Vagina (tissue), 2 donors: Measurements from ENCODE around the gene PDE4D. TPM values are rescaled to one million over a fixed set of nuclear protein-coding genes. Genes with fewer than 3 reads are reported as not detected.

Experiments
- DNase-seq, 2 donors: peaks; one replicate each; pipeline ENCODE4 v3.0.0-alpha.2; 2017; ENCODE audit errors: extremely low spot score in 2 of 2
- H3K27ac ChIP-seq: fragments of 200-600 bp; sonication (generic); one replicate; pipeline ENCODE4 v1.5.1; 2019
- H3K27me3 ChIP-seq: fragments of 200-600 bp; sonication (generic); one replicate; pipeline ENCODE4 v1.5.1; 2019
- H3K36me3 ChIP-seq, 2 donors: fragments of 200-600 bp; sonication (generic); one replicate each; pipeline ENCODE4 v1.5.1; 2017 to 2019
- H3K4me1 ChIP-seq: fragments of 200-600 bp; sonication (generic); one replicate; pipeline ENCODE4 v1.5.1; 2019
- H3K4me3 ChIP-seq, 2 donors: fragments of 200-600 bp; sonication (generic); 1 replicate in 1 of 2; 2 replicates in 1 of 2; pipeline ENCODE4 v1.5.1; 2016 to 2019
- H3K9me3 ChIP-seq: fragments of 200-600 bp; sonication (generic); one replicate; pipeline ENCODE4 v1.5.1; 2019
- CTCF ChIP-seq, 3 experiments: fragments of 450-650 bp in 2 of 3; fragments of 200-600 bp in 1 of 3; sonication (generic) in 1 of 3; IDR thresholded peaks; one replicate each; pipeline ENCODE4 v1.5.1; 2017 to 2019; ENCODE audit warnings: antibody characterized with exemption in 3 of 3, mild to moderate bottlenecking in 2 of 3, moderate library complexity in 2 of 3
- POLR2A ChIP-seq, 2 donors: fragments of 450-650 bp; IDR thresholded peaks; one replicate each; pipeline ENCODE4 v1.6.1; 2017; ENCODE audit warnings: antibody characterized with exemption in 2 of 2, mild to moderate bottlenecking in 2 of 2, moderate library complexity in 2 of 2
- POLR2AphosphoS5 ChIP-seq, 2 donors: sonication (generic); formaldehyde crosslinking; IDR thresholded peaks; one replicate each; pipeline ENCODE4 v1.9.0; 2017; ENCODE audit warnings: antibody characterized with exemption in 2 of 2, mild to moderate bottlenecking in 2 of 2, low read depth in 1 of 2; ENCODE audit not compliant: insufficient read depth in 1 of 2
- intact Hi-C: fragments of 100-400 bp; cut with DNase I; formaldehyde crosslinking; loops from one replicate; pipeline ENCODE4 v1.15.1; 2023
- total RNA-seq: library from RNA; depleted of rRNA; stranded (reverse); fragments of >200 nt; gene quantifications from one replicate; pipeline ENCODE4 v1.2.3, GENCODE V29; 2016

The PDE4D gene
- total RNA-seq, 1 donor from 2014 or later = 86.9 TPM

DNA sequence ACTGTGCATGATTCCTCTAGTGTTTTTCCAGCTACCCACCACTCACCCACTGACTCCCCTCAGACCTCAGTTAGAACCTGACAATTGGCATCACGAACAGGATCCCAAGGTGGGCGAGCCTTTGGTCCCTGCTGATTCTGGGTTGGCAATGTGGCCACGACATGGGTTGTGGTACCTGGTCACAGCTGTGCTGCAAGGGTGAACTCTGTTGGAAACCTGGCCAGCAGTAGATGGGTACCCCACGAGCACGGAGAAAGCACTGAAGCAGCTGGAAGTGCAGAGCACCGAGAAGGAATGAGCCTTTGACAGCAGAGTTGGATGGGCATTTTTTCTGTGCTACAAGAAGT, 180.1 kb downstream of the PDE4D start:
- Histone ChIP-seq H3K4me1 (no peaks in the 10 kb centered on the region), H3K27me3 (no peaks in the 10 kb centered on the region), H3K9me3 (peaks cover 4% of the 10 kb centered on the region), H3K4me3 (no peak overlapping the region), H3K27ac (no peak overlapping the region), H3K36me3 (no peaks in the 10 kb centered on the region)
- intact Hi-C loops = no loop called here
- TF ChIP-seq POLR2AphosphoS5 (IDR thresholded peaks at IDR 0.05; ENCODE audit: insufficient read depth in 1 of 2, low read depth in 1 of 2) (no peak), CTCF (IDR thresholded peaks at IDR 0.05) (no peak), POLR2A (IDR thresholded peaks at IDR 0.05) (no peak)
- DNase-seq = no peak

DNA sequence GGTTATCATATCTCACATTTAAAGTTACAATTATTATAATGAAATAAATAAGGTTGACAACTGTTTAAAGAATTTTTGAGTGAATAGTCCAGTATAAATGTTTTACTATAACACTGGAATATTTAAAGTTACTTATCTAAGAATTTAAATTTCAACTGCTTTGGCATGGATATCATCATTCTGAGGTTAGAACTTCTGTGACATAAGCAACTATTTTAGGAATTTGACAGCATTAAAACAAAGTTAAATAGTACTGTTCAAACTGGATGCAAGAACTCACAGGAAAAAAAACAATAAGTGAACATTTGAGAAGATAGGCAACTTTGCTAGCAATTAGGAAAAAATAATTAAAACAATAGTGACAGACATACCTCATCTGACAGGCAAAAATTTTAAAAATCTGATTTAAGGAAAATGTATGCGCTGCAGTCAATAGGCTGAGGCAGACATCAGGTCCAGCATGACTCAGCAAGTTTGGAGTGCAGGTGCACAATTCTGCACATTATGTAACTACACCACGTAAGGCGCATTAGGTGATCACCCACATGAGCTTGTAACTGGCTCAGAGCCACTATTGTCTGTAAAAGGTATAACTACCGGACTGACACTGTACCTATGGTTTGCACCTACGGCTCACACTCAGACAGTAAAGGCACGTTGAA, 180.6 kb downstream of the PDE4D start:
- Histone ChIP-seq H3K27me3 (no peaks in the 10 kb centered on the region), H3K36me3 (no peaks in the 10 kb centered on the region), H3K27ac (no peak overlapping the region), H3K4me1 (no peaks in the 10 kb centered on the region), H3K4me3 (no peak overlapping the region), H3K9me3 (peaks cover 4% of the 10 kb centered on the region)
- TF ChIP-seq POLR2A (IDR thresholded peaks at IDR 0.05) = no peak
- TF ChIP-seq POLR2AphosphoS5 (IDR thresholded peaks at IDR 0.05; ENCODE audit: insufficient read depth in 1 of 2, low read depth in 1 of 2) = no peak
- TF ChIP-seq CTCF (IDR thresholded peaks at IDR 0.05) = no peak
- intact Hi-C loops = no loop called here
- no peak for DNase-seq

GRCh38 chr5:59711310-59711709, 182.2 kb downstream of the PDE4D start:
- H3K9me3 ChIP-seq = peaks cover 4% of the 10 kb centered on the region
- intact Hi-C loops = no loop called here
- H3K4me3 ChIP-seq = no peak overlapping the region
- no peak for DNase-seq
- no peaks in the 10 kb centered on the region for H3K27me3 ChIP-seq
- TF ChIP-seq CTCF (IDR thresholded peaks at IDR 0.05) (no peak), POLR2A (IDR thresholded peaks at IDR 0.05) (no peak), POLR2AphosphoS5 (IDR thresholded peaks at IDR 0.05; ENCODE audit: insufficient read depth in 1 of 2, low read depth in 1 of 2) (no peak)
- no peaks in the 10 kb centered on the region for H3K4me1 ChIP-seq
- no peaks in the 10 kb centered on the region for H3K36me3 ChIP-seq
- H3K27ac ChIP-seq = no peak overlapping the region

DNA sequence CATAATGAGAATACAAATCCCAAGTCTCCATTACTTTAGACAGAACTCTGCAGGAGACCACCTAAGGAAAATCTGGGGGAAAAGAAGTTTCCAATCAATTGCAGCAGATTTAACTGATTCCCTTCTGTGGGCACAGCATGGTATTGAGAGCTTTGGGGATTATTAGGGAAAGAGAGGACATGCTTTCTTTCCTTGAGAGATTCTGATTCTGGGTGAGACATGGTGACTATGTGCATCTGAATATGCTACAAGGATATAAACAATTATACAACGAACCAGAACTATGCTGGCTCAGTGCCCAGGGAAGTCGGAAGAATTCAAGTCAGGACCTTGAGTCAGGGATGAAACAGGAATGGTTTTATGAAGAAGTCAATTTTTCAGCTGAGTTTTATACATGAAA, 183.7 kb downstream of the PDE4D start:
- Histone ChIP-seq H3K36me3 (no peaks in the 10 kb centered on the region), H3K4me1 (no peaks in the 10 kb centered on the region), H3K9me3 (peaks cover 4% of the 10 kb centered on the region), H3K27me3 (no peaks in the 10 kb centered on the region), H3K4me3 (no peak overlapping the region), H3K27ac (no peak overlapping the region)
- intact Hi-C loops = no loop called here
- no peak for TF ChIP-seq POLR2AphosphoS5 (IDR thresholded peaks at IDR 0.05; ENCODE audit: insufficient read depth in 1 of 2, low read depth in 1 of 2)
- TF ChIP-seq CTCF (IDR thresholded peaks at IDR 0.05) = no peak
- TF ChIP-seq POLR2A (IDR thresholded peaks at IDR 0.05) = no peak
- DNase-seq = no peak

DNA sequence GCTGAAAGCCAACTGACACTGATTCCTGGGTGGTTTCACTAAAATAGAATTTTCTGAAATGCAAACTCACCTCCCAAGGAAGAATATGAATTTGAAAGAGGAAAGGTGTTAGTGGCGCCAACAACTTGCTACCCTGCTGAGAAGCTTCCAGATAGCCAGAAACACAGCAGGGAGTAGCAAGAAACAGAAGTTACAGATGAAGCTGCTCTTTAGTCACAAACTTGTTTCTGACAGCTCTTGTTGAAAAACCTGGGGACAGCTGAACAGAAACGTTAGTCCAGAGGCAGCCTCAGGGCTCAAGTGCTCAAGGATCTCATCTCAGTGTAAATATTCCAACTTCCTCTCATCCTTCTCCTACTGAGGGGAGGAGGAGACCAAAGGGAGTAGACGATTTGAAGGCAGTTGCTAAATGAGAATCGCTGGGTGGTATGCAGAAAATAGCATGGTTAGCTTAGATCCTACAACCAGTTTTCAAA, 184.1 kb downstream of the PDE4D start:
- no peaks in the 10 kb centered on the region for H3K27me3 ChIP-seq
- no peaks in the 10 kb centered on the region for H3K36me3 ChIP-seq

More for the DNA sequence above, 184.1 kb downstream of the PDE4D start:
- H3K4me1 ChIP-seq = no peaks in the 10 kb centered on the region
- peaks cover 4% of the 10 kb centered on the region for H3K9me3 ChIP-seq
- no peak for DNase-seq
- intact Hi-C loops = no loop called here
- H3K4me3 ChIP-seq = no peak overlapping the region
- TF ChIP-seq POLR2AphosphoS5 (IDR thresholded peaks at IDR 0.05; ENCODE audit: insufficient read depth in 1 of 2, low read depth in 1 of 2) = no peak
- TF ChIP-seq CTCF (IDR thresholded peaks at IDR 0.05) = no peak
- TF ChIP-seq POLR2A (IDR thresholded peaks at IDR 0.05) = no peak
- H3K27ac ChIP-seq = no peak overlapping the region
